SK-N-DZ (cell line): ENCODE results near the gene PPIF.

Experiments
- DNase-seq: peaks from one replicate; pipeline ENCODE4 v3.0.0-alpha.2; 2015; ENCODE audit warnings: low spot score

The PPIF gene

DNA sequence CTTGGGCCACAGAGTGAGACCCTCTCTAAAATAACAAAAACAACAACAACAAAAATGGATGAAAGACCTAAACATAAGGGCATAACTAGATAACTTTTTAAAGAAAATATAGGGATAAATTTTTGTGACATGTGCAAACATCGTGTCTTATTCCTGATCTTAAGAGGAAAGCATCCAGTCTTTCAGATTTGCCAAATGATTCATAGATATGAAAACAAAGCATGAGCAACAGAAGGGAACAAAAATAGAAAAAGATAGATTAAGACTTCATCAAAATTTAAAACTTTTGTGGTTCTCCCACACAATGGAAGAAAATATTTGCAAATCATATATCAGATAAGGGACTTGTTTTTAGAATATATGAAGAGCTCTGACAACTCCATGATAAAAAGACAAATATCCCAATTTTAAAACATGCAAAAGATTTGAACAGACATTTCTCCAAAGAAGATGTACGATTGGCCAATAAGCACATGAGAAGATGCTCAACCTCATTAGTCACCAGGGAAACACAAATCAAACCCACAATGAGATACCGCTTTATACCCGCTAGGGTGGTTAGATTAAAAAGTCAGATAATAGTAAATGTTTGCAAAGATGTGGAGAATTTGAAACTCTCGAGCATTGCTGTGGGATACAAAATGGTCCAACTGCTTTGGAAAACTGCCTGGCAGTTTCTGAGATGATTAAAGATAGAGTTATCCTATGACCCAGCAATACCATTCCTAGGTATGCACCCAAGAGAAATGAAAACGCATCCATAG lies 20.3 kb downstream of the PPIF start:
- DNase-seq: no peak

DNA sequence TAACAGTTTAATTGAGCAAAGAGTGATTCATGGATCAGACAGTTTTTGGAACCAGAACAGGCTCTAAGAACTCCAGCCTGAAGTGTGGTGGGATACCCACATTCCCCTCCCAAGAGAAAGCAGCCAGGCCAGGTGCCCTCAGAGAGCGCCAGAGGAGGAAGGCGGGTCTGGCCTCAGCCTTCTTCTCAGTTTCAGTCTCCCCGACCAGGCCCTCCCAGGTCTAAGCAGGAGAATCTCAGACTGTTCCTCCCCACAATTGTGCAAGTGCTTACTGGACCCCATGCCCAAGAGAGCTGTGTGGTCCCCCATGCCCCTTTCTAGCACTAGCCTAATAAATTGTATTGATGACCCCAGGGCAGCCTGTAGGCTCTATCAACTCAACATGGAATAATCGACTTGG lies 25.6 kb downstream of the PPIF start:
- no peak for DNase-seq

DNA sequence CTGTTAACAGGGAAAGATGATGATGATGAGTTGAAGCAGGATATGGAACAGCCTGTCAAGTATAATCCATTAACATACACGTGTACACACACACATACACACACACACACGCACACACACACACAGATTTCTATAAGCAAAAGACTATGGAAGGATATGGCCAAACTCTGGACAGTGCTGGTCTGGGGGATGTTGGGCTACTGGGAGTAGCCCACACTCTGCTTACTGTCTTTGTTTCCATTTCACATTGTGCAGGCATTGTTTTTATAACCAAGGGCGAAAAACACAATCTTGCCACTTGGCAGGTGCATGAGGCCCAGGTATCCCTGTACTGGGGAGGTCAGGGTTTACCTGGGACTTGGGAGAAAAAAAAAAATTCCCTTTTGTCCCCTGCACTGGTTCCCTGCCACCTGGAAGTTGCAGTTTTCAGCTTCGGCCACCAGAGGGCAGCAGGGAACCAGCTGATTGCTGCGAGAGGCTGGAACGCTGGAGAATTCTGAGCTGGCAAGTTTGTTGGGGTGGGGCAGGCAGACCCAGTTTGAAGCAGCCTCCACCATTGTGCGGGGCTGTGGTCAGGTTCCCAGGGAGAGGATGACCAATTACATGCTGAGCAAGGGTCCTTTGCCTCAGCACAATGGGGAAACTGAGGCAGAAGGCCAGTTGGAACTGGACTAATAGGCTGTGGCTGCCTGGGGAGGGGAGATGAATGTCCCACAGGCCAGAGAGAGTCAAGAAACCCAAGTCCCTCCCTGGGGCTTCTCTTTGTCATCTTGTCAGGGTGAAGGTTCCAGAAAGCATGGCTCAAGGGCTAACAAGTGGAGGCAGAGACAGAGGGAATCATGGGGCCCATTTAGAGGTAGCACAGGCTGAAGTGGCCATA lies 27.3 kb downstream of the PPIF start:
- peak; percentile 65 for DNase-seq

DNA sequence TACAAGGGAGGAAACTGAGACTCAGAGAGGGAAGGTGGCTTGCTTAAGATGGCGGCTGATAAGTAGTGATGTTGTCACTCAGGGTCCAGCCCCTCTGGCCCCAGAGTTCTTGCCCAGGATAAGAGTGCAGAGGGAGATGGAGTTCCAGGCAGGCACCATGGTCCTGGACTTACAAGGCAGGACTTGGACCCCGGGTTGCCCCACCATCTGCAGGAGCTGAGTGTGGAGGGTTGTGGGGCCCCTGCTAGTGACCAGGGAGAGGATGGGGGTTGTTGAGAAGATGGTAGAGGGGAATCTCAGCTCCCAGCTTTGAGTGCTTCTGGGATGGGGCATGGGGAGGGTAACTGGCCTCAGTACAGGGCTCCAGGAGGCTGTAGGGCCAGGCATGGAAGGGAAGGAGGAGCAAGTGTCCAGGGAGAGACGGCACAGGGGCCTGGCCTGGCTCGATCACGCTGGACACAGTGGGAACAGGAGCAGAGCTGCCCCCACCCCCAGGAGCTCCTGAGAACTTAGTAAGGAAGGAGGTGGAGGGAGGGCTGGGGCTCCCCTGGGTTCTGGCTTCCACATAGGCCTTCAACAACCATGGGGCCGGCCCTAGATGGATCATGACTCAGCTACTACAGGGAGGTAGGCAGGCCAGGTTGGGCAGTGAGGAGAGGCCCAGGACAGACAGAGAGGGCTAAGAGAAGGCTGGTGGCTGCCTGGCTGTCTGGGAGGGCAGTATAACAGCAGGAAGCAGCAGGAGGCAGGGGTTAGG lies 28.2 kb downstream of the PPIF start:
- no peak for DNase-seq

DNA sequence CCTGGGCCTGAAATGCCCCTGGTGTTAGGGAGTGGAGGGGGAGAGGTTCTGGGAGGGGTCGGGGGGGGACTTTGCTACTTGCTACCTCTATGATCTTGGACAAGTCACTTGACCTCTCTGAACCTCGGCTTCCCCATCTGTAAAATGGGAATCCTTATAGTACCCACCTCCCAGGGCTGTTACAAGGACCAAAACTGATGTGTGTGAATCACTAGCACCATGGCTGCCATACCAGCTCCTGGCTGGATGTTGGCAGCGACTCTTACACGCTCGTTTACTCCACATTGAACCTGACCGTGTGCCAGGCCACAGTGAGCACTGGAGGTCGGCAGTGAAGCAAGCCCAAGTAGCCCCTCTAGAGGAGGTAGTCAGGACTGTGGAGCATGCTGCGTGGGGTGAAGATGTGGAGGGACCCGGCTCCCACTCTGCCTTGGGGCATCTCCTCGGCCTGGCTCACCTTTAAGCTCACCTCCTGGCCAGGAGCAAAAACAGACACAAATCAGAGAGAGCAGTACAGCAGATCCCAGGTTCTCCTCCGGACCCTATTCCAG lies 28.9 kb downstream of the PPIF start:
- DNase-seq: no peak

DNA sequence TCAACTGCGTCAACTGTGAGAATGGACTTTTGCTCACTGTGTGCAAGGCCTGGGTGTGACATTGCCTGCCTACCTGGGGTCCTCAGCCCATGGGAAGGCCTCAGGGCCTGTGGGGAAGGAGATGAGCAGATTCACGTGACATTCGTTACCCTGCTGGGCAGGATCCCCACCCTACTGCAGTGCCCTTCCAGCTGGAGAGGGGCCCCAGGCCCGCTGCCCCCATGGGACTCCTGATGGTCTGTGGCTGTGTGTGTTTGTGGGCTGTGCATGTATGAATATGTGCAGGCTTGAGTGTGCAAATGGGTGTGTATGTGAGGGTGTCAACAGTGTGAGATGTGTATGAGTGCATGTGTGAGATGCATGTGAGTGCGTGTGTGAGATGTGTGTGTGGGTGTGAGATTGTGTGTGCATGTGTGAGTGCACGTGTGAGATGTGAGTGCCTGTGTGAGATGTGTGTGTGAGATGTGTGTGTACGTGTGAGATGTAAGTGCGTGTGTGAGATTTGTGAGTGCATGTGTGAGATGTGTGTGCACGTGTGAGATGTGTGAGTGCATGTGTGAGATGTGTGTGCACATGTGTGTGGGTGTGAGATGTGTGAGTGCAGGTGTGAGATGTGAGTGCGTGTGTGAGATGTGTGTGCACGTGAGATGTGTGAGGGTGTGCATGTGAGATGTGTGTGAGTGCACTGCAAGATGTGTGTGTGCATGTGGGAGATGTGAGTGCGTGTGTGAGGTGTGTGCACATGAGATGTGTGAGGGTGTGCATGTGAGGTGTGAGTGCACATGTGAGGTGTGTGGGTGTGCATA lies 29.7 kb downstream of the PPIF start:
- no peak for DNase-seq

DNA sequence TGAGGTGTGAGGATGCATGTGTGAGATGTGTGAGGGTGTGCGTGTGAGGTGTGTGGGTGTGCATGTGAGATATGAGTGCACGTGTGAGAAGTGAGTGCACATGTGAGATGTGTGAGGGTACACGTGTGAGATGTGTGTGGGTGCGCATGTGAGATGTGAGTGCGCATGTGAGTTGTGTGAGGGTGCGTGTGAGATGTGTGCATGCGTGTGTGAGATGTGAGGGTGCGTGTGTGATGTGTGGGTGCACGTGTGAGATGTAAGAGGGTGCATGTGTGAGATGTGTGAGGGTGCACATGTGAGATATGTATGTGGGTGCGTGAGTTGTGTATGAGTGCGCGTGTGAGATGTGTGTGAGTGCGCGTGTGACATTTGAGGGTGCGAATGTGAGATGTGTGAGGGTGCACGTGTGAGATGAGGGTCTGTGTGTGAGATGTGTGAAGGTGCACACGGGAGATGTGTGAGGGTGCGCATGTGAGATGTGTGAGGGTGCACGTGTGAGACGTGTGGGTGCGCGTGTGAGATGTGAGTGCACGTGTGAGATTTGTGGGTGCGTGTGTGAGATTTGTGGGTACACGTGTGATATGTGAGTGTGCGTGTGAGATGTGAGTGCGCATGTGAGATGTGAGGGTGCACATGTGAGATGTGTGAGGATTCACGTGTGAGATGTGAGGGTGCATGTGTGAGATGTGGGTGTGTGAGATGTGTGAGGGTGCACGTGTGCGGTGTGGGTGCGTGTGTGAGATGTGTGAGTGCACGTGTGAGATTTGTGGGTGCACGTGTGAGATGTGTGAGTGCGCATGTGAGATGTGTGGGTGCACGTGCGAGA lies 30.5 kb downstream of the PPIF start:
- no peak for DNase-seq

DNA sequence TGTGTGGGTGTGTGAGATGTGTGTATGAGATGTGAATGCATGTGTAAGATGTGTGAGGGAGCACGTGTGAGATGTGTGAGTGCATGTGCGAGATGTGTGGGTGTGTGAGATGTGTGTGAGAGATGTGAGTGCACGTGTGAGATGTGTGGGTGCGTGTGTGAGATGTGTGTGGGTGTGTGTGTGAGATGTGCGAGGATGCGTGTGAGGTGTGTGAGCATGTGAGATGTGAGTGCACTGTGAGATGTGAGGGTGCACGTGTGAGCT lies 31.0 kb downstream of the PPIF start:
- no peak for DNase-seq

DNA sequence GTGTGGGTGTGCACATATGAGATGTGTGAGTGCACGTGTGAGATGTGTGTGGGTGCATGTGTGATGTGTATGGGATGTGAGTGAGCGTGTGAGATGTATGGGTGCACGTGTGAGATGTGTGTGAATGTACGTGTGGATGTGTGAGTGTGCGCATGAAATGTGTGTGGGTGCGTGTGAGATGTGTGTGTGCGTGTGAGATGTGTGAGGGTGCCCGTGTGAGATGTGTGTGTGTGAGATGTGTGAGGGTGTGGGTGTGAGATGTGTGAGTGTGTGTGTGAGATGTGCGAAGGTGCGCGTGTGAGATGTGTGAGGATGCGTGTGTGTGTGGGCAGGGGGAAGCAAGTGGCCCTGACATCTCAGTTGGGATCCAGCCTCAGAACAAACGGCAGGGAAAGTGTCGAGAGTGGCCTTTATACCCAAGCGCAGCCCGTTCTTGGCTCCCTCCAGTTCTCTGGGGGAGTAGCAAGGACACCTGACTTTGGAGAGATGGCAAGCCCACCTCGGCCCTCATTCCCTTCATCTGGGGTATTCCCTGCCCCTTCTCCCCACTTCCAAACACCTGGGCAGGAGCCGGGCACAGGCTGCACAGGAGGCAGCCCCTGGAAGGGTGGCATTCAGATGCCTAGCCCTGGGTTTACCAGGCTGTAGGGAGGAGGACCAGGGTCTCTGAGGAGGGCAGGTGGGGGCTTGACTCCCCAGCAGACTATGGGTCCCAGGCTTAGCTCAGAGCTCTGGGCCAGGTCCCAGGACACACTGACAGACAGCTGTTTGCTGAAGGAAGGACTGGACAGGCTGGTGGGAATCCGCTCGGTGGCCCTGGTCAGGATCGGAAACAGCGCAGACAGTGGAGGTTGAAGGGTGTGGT lies 31.6 kb downstream of the PPIF start:
- no peak for DNase-seq

DNA sequence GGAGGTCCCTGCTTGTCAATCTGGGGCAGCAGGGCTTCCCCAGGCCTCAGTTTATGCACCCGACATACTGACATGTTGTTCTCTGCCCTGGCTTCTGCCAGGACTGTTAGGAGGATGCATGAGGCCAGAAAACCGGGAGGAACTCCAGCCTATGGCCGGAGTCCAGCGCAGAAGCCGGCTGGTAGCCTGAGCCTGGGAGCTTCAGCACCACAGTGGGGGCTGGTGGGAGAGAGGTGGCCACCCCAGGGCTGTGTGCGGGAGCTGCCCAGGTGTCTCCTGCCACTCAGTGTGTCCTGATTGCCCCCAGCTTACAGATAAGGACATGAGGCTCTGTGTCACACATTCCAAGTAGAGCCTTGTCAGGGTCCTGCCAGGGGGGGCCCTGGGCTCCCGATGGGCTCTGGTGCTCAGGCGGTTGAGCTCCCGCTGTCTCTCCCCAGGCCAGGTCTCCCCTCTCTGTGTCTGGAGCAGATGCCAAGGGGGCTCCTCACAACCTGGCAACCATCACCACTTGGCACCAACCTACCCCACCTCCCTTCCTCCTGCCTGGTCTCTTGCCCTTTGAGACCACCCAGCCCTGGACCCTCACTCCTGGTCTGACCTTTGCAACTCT lies 32.3 kb downstream of the PPIF start:
- DNase-seq: no peak

DNA sequence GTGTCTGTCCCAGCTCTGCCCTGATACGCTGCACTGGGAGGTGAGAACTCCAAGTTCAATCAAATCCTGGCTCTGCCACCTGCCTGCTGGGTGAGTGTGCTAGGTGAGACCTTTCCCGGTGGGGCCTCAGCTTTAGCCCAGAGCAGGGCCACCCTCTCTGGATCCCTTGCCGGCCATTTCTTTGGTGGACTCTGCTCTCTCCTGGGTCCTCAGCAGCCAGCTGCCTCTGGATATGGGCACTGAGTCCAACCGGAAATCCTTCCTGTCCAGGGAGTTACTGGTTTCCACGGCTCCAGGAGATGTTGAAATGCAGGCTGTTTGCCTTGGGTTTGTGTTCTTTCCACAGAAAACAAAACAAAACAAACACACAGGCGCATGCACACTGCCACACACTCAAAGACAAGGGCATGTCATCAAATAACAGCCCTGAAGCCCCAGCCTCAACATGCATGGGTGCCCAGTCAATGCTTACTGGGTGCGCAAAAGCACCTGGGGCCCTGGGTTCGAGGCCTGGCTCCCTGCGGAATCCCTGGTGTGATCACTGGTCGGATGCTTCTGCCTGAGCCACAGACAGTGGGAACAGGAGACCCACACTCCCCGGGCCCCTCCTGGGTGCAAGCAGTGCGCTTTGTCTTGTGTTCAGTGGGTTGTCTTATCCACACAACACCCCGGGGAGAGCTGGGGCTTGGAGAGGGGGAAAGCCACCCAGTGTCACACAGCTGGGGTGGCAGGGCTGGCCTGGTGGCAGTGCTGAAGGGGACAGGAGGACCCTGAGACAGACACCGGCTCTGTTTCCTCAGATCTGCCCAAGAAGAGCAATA lies 33.1 kb downstream of the PPIF start:
- DNase-seq: no peak

DNA sequence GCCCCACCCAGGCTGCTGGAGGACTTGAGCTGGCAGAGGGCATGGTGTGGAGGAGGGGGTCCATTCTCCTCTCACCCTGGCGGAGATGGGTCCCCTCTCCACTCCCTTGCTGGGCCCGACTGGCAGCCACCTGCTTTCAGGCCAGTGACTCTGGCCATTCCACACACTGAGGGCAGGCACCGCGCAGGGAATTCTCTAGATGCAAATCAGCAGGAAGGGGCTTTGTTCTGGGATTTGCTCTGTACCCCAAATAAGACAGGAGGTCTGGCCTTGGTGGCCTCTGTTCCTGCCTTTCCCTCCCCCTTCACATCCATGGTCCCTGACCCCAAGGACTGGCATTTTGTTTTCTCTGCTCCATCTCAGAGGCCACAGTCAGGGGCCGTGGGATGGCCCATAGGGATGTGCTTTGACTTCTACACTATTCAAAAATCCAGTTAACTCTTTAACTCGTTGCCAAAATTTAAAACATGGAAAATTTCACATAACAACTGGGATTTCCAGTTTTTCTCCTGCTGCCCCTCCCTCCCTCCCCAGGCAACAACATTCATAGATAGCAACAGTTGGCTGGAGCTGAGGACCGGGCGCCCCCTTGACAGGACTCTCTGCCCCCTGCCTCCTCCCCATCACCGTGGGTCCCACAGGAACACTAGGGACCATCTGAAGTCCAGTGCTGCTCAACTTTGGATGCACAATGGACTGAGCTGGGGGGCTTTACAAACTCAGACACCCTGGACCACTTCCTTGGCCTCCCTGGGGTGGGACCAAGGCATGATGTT lies 33.9 kb downstream of the PPIF start:
- DNase-seq: no peak

DNA sequence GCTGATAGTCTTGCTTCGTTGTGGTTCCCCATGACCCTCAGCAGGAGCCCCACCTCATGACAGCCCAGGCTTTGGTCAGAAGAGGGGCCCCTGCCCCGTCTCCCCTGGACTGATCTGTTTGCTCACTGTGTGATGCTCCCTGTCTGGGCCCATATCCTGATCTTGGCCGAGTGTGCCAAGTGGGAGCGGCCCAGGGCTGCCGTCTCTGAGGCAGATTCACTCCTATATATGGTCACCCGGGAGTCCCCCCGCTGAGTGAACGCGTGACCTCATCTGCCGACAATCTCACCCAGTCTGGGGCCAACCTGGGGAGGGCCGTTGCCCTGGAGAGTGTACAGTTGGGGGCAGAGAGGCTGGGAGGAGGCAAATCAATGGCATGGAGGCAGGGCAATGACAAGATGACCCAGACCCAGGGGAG lies 34.5 kb downstream of the PPIF start:
- DNase-seq: no peak

DNA sequence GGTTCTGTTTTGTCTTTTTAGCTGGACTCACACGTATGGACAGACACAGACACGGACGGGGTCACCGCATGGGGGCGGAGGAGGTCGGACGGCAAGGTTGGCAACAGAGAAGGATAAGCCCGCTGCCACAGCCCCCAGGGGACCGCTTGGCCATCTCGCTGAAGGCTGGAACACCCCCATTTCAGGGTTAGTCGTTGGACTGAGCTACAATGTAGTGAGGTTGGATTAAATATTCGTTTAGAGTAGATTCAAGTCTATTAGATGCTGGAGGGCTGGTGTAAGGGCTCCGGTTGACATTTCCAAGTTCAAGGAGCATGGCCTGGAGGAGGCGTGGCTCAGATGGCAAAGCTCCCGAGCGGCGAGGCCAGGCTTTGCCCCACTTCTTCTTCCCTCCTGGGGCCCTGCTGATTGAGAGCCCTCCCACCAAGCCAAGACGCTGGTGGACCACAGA lies 35.2 kb downstream of the PPIF start:
- no peak for DNase-seq

DNA sequence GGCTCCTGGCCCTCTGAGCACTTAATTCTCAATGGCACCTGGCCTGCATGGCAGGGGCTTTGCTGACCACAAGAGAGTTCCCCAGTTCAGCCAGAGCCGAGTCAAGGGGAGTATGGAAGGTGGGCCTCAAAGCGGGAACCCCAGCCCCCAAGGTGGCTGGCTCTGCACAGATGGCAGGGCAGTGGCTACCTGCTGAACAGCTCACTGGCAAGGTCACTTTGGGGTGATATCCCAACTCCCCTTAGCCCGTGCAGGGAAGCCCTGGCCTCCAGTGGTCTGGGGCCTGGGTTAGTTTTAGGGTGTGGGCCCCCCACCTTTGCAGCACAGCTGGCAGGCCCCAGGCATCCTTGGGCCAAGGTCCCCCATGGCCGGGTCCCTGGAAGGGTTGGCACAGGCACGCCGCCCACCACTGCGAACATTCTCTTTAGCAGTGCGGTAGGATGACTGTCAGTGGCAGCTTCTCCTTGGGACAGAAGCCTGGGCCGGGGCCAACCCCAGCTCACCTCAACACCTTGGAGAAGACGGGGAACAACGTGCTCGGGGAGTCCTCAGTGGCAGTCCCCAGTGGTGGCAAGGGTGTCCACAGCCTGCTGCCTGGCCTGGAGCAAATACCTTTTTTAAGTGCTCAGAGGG lies 36.8 kb downstream of the PPIF start:
- no peak for DNase-seq

DNA sequence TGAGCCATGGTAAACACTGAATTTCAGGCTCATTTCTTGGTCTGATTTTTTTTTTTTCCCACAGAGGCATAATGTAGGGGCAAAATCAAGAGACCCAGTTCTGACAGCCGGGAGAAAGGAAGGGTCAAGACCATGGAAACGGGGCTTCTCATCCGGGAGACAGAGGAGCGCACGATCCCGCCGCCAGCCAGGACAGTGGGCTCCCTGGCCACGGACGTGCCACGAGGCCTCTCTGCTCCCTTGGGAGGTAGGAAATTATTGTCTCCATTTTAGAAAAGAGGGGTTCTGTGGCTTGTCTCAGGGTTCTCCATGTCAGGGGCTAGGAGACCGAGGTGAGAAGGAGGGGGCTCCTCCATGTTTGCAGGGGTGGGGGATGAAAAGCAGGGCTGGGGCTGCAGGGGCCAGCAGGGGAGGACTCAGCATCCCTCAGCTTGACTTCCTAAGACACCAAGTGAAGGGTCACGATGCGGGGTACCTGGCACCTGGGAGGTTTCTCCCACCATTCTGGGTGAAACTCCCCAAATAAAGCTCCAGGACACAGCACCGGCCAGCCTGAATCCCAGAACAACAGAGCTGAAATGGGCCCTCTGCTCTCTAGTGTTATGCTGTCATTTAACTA lies 37.6 kb downstream of the PPIF start:
- no peak for DNase-seq
